Hypothalamus (tissue), 51 donors: ENCODE results near the gene ADAMTS17.

ENCODE experiments used
- DNase-seq, 51 donors: peaks; one replicate each; lab custom pipeline; 2025; lab: John Stamatoyannopoulos, UW

ADAMTS17 gene

DNA sequence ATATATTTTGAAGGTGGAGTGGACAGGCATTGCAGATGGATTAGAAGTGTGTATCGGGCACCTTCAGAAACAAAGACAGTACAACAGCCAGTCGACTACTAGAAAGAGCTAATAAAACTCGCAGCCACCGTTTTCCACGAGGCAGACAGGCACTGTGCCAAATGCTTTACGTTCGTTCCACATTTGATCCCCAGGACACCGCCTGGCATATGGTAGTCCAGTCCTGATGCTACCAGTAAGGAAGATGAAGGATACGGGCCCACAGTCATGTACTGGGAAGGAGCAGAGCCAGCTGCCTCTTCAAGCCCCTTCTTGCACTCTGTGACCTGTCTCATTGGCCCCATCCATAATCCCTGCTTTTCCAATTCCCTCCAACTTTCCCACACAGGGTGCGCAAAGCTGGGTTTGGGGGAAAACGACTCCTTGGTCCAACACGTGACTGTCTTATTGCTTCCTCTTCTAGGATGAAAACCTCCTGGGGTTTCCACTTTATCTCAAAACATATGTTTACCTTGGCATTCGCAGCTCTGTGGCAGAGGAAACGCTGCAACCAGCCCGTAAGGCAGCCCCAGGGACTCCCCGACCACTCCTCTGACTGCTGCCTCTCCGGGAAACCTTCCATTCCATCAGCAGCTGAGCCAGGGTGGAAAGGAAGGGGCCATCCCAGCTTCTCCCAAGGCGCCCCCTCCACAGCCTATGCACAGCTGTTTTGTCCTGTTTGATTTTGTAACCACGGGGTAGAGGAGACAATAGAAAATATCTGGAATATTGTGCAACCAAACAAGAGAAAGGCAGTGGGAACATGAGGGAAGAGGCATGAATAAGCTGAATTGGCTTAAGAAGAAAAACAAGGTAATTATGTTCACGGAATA is 107.4 kb downstream of the ADAMTS17 start:
- no peak for DNase-seq

DNA sequence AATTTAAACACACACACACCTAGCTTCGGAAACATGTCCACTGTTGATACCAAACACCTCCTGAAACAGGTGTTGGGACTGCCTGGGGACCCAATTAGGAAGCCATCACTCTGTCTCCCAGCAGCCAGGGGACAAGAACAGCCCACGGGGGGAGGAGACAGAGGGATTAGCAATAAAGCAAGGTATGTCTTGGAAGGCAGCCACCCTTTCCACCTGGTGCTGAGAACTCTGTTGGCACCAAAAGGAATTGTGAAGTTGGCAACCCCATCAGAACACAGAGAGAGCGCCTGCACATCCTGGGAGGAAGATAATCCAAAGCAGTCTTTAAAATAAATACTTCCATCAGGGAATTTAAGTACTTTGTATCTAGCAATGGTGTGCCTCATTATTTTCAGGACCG is 111.0 kb downstream of the ADAMTS17 start:
- DNase-seq, result no peak

DNA sequence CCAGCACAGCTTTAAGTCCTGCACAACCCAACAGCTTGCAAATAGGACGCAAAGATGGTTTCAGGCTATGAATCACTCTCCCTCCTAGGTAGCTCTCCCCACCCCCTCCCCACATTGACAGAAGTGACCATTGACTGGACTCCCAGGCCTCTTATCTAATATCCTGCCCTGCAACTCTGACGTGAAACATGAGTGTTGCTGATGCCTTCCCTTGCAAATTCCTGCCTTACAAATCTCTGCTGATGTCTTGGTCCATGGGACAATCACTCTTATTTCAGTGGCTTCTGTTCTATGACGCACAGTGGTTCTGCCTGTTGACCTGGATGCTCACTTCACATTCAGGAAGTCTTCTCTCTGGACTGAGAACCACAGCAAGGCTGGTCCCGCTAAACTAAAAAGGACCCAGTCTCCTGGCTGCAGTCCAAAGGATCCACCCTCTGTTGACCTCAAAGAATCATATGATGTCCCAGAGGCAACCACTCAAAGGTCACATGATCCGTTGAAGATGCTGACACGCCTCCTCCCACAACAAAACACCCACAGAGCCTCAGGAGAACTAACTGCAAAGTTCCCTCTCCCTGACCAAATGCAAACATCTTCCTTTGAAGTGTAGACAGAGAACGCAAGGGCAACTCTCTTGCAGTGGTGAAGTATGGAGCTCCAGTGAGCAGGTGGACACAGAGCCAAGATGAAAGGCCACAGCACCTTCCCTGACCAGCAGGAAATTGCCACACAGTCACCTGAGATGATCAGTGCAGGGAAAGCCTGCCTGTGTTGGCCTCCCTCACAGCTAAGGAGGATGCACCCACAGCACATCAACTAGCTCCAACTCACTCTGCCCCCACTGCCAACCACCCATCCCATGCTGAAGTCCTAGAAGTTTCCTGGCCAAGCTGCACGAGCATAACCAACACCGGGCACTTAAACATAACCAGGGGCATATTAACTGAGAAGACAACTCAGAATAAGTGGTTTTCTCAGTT is 112.3 kb downstream of the ADAMTS17 start:
- no peak for DNase-seq

DNA sequence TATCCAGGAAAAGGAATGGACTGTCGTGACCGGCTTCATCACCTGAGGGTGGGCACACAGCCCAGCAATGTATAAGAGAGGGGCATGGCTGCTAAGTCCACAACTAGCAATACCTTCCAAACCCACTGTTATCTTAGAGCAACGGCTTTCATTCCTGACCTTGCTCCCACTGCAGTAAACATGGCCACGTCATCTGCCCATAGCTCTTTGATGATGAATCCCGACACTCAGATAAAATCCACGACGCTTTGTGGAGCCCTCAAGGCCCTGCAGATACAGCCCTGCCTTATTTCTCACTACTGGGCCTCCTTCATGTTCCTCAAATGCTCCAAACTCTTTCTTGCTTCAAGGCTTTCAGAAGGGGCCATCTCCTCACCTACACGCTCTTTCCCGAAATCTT is 114.0 kb downstream of the ADAMTS17 start:
- DNase-seq, result no peak

DNA sequence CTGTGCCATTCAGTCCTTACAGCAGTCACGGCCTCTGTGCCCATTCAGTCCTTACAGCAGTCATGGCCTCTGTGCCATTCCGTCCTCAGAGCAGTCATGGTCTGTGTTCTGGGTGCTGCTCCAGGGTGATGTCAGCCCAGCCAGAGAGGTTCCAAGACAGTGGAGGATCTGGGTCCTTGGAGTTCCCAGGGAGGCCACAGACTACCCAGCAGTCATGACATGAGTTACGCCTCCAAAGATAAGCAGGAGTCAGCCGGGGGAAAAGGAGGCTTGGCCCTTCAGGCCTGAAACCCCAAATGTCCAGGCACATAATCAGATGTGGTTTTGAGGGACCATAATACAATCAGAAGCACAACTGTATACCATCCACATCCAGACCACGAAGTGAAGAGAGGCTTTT is 115.7 kb downstream of the ADAMTS17 start:
- DNase-seq, result no peak

DNA sequence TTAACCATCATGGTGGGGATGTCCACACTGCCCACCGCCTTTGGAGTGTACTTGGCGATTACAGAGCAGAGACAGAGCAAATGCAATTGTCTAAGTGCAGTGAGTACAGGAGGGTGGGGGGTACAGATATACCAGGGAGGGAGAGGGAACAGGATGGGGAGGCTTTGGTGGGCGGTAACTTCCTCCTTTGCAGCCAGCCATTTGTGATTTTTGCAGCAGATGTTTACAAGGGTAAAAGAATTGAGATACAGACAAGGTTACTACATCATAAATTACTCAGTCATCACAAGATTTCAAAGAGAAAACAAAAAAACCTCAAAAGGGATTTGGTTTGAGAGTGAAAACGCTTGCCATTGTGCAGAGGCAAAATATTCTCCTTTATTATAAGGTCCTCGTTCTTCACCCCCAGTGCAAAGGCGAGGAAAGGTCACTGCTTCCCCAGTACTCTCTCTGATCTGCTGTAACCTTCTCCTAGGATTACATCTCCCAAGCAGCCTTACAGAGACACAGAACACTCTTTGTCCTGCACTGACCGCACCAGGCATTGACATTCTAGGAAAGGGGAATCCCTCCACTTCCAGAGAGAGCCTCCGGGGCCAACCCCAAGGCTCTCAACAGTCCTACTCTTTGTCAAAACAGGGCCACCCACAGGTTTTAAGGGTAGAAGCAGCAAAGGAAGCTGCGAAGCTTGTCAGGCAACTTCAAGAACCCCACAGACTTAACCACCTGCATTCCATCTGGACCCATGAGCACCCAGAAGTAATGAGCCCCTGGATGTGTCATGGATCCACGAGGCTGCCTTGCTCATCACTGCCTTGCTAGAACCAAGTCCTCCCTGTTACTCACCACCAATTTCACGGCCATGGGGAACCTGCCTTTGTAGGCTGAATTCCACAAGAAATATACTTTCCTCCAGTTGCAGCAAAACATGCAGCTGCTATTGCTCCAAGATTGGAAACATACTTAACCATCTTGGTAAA is 117.3 kb downstream of the ADAMTS17 start:
- no peak for DNase-seq

DNA sequence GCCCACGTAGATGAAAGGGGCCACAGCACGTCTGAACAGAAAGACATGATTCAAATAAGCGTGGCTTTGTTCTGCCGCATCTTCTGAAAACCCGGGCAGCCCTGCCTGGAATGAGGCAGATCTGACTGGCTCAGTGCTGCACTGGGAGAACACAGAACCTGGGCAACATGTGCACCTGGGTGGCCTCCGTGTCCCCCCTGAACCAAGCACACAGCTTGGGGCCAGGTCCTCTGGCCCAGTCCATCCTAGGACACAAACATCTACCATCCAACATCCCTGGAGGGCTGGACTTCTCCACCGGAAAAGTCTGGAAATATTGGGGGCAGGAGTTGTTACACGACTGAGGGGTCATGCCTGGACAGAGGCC is 119.4 kb downstream of the ADAMTS17 start:
- no peak for DNase-seq

DNA sequence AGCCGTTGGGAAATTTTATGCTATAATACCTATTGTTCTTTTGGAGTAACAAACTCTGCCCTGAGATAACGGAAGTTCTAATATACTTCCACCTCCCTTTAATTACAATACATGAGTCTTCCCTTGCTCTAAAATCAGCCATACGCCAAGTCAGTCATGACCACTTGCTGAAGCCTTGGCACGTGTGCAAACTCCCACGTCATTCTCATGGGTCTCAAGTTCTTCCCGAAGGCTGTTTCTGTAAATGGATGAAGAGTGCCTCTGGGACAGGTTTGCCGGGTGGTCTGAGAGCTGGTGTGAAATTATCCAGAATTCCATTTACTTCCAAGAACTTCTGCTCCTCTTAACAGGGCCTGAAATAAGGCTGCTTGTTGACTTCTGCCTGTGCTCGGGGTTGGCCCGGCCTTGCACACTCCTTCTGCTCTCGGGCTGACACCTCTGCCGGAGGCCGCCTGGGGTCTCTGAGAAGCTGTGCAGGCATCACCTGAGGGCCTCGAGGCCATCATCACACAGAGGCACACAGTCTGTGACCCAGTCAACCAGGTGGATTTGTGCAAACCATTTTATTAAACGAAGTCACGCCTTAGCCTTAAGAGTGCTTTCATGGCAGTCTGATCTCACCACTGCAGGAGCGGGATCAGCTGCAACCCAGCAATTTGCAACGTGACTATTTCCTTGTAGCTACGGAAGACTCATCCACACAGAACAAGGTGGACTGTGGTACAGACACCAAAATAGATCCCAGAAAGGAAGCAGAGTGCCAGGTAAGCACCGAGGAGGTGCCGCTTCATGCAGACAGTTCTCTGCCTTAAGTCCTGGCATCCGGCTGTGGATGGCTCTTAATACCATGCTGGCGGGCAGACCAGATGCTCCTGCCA is 120.1 kb downstream of the ADAMTS17 start:
- DNase-seq, result no peak

DNA sequence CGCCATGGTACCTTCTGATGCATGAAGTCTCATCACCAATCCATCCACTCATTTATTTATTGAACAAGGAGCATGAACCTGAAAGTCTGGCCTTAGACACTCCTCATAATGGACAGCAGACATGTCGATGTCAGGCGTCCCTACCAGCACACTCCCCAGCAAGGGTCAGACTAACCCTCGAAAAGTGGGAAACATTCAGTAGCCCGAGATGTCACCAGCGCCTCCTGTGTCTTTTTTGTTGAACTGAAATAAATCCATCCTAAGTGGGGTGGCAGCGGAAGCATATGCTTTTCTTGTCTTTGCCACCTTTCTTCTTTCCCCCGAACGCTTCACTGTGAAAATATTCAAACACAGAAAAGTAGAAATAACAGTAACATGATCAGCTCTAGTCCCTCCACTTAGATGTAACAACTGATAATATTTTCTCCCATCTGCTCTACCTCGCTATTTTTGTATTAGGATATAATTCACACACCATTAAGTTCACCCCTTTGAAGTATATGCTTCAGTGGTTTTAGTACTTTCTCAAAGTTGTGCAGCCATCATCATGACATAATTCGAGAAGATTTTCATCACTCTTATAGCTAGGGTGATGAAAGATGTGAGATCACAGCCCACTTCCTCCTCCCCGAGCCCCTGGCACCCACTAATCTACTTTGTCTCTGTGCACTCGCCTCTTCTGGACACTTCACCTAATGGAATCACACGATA is 121.6 kb downstream of the ADAMTS17 start:
- no peak for DNase-seq

DNA sequence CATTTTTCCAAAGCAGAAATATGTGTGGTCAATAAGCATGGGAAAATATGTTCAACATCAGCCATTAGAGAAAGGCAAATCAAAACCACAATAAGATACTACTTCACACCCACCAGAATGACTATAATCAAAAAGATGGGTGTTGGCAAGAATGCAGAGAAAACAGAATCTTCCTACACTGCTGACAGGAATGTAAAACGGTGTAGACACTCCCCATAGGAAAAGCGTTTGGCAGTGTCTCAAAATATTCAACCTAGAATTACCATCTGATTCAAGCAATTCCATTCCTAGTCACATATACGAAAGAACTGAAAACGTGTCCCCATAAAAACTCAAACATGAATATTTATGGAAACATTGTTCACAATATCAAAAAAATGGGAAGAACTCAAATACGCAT is 123.3 kb downstream of the ADAMTS17 start:
- no peak for DNase-seq

DNA sequence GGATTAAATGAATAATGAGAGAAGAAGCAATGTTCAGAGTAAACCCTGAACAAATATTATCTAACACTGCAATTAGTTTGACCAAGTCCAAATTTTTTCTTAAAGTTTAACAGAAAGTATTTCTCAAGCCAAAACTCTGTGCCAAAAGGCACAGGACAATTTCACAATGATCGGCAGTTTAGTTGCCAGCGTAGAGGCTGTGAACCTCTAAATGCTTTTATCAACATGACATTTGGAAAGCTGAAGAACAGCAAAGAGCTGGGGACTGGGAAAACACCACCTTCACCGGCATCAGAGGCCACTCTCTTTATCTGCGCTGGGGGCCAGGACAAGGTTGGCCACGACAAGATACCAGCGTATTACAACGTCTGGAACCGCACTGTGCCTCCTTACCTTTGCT is 125.6 kb downstream of the ADAMTS17 start:
- DNase-seq, result no peak

DNA sequence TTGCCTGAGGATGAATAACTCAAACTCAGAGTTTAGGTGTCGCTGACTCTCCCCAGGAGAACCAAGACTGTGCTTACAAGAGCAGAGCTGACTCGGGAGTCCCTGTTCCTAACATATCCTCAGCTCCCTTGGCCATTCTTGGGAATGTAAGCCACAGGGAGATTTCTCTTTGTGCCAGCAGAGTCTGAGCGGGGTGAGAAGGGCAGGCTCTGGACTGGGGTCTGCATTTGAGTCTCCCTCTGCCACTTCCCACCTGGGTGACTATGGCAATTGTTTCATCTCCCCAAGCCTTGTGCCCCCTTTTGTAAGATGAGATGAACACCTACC is 126.0 kb downstream of the ADAMTS17 start:
- DNase-seq, result no peak

DNA sequence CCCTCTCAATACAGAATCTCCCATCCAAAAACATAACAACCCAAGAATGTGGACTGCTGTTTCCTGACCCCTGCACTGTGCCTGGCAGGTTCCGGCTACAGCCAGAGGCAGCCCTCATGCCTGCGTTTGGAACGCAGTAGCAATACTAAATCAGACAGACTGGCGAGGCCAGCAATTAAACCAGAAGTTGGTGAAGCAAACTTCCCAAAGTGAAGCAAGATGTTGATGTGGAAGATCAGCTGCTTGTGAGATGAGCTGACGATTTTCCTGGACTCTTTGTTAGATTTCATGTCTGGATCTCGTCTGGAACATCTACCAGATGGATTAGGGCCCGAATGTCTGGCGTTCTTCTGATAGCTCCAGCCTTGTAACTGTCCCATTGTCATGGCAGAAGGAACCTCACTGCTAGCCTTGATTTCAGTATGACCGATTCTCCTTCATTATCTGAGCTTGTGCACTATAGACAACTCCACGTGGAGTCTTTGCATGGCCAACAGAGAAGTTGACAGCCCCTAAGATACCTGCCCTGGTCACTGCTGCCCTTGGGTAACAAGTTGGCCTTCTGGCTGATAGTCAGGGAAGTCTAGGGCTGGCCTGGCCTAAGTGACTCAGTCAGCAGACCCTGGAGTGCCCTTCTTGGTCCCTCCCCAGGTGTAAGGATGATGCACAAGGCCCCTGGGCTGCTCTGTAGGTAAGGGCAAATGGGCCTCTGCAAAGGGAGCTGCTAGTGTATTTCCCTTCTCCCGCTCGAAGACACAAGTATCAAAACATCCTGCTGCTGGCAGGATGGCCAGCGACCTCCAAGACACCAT is 126.5 kb downstream of the ADAMTS17 start:
- DNase-seq, result no peak

DNA sequence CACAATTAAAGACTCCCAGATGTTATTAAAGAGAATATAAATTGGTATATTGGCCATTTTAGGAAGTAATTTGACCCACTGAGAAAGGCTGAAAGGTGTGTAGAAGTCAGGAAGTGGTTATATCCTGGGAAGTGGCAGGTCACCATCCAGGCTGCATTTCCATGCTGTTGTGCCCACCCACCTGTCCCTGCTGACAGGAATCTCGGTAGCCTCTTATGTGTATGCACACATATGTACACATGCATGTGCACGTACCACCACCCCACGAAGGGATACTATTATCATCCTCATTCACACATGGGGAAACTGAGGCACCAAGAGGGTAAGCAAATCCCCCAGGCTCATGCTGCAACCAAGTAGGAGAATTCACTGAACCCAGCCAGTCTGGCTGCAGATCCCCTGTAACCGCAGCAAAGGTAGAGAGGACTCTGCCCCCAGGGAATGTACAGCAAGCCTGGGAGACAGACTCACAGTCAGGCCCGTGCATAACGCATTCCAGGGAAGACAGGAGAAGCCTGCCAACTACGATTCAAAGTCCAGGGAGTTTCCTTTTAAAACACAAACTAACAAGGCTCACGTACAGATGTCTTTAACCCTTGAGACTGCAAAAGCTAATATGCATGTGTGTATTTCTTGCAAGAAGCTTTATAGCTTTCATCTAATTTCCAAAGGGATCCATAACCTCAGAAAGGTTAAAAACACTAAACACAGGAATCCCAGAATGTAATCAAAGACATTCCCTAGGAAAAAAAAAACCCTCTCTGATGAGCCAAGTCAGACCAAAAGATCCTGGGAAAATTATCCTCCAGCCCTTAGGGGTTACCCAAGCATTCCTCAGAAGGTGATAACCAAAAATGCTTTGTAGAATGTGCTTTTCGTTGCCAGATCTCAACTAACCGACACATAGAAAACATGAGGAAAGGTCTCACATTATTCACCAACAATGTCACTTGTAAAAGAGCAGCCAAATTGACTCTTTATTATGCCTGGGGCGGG is 129.6 kb downstream of the ADAMTS17 start:
- DNase-seq, result no peak

DNA sequence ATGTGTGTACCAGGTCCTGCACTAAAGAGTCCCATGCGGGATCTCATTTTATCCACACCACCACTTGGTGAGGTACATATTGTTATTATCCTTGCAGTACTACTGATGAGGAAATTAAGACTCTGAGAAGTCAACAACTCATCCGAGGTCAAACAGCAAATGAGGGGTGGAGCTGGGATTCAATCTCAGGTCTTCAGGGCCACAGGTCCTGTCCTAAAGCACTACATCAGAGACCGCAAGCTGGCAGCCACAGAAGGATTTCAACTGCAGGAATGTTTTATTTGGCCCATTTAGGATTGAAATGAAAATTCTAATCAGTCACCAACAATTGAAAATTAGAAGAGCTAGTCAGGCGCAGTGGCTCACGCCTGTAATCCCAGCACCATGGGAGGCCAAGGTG is 131.4 kb downstream of the ADAMTS17 start:
- DNase-seq, result no peak

DNA sequence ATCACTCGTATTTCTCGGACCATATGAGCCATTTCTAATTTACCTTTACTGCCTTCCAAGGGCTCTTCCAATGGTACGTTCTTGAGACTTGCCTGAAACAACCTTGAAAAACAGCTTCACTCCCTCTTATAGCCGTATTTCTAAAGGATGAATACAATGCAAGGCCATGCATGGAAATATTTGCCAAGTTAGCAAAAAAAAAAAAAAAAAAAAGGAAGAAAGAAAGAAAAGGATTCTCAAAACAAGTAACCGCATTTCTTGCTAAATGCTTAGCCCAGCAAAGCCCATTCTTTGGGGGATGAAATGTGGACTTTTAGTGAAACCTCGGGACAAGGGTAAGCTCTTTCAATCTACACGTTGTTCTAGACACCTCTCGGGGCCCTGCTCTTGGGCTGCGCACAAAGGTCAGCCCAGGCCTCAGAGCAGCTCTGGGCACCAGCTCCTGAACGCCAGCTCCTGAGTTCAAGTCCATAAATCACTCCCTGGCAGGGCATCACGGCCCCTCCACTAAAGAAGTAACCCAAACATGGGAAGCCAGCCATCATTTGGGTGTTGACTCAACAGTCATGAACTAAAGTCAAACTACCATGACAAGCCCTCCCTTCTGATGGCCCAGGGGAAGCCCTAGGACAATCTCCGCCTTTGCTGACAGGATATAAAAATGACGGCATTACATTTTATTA is 132.7 kb downstream of the ADAMTS17 start:
- DNase-seq, result no peak
